ENCODE results near the gene FBXO38.

The FBXO38 gene, protein sequence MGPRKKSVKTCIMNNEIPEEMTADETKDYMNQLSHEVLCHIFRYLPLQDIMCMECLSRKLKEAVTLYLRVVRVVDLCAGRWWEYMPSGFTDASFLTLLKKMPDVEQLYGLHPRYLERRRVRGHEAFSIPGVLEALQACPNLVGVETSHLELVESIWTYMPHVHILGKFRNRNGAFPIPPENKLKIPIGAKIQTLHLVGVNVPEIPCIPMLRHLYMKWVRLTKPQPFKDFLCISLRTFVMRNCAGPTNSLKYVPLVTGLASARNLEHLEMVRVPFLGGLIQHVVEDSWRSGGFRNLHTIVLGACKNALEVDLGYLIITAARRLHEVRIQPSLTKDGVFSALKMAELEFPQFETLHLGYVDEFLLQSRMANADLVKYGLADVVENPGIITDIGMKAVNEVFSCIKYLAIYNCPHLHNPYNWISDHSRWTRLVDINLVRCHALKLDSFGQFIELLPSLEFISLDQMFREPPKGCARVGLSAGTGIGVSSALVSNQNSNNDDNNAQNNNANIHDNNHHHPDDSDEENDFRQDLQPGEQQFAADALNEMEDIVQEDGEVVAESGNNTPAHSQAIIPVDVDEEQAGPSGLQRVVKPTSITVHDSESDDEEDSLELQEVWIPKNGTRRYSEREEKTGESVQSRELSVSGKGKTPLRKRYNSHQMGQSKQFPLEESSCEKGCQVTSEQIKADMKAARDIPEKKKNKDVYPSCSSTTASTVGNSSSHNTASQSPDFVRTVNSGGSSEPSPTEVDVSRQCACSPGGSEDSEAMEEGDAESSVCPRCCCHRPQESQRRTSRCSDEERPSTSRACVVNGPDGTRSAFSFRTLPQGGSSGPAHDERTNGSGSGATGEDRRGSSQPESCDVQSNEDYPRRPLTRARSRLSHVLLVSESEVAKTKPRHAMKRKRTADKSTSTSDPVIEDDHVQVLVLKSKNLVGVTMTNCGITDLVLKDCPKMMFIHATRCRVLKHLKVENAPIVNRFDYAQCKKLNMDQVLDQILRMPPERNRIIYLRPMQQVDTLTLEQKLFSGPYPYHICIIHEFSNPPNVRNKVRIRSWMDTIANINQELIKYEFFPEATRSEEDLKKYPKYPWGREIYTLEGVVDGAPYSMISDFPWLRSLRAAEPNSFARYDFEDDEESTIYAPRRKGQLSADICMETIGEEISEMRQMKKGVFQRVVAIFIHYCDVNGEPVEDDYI

DNA sequence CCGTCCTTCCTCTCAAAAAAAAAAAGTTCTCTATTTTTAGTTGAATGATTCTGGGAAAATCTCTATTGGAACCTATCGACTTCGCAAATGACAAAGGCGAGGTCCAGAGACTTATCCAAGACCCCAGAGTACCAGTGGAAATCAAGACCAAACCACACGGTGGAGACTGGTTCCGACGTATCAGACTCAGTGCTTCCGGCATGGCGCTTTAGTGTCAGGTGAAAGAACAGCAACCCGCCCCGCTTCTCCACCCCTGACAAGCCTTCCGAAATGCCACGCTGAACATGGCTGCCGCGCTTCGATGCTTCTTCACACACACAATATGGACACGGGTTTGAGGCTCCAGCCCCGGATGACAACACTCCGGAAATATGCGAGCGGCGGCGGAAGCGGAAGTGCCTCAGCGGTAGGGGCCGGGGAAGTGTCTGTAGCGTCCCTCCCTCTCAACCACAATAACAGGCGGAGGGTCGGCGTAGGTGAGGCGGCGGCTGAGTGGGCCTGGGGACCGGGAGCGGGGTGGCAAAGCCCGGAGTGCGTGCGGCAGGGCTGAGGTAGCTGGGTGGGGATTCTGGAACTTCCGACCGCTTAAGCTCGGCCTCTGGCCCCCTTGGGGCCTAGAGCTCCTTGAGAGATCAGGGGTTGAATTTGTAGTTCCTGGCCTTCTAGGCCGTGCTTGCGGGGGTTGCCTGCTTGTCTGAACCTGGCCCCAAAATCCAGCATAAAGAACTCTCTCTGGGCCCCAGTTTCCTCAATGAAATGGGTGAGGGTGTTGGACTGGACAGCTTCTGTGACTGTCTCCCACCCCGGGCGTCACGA lies at the start of gene FBXO38:
FBXO38 (plus strand) TSS at position 395 of the 816 bp plus-strand sequence. CDS start 10,819 bp downstream, outside the sequence.
- DNase-seq (ENCODE audit: low spot score), result peak; percentile 96

DNA sequence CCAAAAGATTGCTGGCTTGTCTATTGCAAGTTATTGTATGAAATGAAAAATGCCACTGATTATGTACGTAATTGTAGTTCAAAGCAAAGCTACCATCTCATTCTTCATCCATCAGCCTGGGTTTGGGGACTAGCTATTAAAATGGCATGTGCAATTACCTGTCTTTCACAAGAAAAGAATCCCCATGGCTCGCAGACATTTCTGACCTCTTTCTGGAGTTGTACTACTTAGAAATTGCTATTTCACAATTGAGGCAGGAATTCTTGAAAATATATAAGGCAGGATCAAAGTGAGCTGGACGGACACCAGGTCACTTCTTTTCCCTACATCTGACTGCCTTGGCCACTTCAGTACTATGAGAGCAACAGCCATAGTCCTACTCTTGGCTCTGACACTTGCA lies 48.5 kb upstream of the FBXO38 start, which contains the start of gene SPINK9:
SPINK9 (plus strand) TSS at position 301 of the 400 bp plus-strand sequence; CDS start at position 356, 55 bp downstream.
- DNase-seq (ENCODE audit: low spot score), result no peak

DNA sequence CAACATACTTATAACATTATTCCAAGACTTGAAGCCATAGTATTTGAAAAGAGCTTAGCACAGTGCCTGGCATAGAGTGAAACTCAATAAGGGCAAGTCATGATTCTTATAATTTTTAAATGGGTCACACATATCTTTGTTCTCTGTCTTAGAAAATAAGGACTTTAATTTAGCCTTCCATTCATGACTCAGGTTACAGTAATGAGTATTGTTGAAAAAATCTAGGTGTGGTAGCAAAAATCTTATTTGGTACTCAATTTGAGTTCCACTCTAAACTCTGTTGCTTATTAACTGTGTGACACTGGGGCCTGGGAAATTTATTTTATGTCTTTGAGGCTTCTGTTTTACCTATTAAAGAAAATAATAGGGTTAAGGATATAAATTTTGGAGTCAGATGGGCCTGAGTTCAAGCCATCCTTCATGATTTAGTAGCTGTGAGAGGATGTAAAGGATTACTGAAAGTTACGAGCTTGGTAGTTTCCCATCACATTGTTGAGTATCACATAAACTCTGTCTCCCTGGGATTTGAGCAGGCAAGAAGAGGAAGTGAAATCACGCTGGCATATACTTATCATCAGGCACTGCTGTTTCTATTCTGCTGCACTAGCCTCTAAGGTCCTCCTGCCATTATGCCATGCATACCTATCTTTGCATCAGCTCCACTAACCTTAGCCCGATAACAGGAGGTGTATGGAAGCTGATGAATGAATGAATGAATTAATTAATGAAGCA lies 46.9 kb upstream of the FBXO38 start:
- no peak for DNase-seq (ENCODE audit: low spot score)

DNA sequence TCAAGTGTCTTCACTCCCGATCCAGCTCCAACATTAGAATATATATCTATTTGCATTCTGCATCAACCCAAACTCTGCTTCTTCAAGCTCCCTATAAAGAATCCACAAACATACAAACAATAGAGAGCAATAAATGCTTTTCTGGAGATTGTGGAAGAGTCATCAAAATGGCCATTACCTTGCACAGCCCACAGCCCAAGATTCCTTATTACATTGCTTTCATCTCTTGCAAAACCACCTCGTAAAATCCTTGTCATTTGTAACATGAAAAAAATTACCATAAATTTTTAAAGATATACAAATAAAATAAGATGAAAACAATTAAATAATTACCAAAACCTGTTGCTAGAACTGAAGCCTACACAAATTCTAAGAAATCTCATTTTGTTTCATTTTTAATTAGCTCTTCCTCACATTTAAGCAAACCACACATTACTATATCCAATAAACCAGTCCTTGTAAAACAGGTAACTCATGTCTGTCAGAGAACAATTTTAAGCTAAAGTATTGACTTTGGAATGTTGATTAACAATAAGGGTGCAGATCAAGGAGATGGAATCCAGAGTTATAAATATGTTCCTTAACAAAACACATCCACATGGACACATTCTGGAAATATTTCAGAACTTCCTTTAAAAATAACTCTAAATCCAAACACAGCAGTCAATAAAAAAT lies 41.2 kb upstream of the FBXO38 start:
- DNase-seq (ENCODE audit: low spot score), result no peak

DNA sequence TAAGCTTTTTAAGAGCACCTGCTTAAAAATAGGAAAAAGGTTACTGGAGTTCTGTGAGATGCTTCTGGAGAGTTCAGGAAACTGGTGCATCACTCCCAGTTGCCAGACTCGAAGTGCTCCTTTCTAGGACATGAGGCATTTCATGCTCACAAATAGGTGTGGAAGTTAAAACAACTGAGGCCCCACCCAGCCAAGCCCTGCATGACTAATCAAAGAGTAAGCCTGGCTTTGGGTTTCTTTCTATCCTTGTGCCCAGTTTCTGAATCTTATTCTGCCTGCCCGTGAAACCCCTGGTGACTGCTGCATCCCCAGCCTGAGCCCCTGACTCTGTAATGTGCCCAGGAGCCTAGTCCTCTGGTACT lies 40.7 kb upstream of the FBXO38 start:
- no peak for DNase-seq (ENCODE audit: low spot score)

DNA sequence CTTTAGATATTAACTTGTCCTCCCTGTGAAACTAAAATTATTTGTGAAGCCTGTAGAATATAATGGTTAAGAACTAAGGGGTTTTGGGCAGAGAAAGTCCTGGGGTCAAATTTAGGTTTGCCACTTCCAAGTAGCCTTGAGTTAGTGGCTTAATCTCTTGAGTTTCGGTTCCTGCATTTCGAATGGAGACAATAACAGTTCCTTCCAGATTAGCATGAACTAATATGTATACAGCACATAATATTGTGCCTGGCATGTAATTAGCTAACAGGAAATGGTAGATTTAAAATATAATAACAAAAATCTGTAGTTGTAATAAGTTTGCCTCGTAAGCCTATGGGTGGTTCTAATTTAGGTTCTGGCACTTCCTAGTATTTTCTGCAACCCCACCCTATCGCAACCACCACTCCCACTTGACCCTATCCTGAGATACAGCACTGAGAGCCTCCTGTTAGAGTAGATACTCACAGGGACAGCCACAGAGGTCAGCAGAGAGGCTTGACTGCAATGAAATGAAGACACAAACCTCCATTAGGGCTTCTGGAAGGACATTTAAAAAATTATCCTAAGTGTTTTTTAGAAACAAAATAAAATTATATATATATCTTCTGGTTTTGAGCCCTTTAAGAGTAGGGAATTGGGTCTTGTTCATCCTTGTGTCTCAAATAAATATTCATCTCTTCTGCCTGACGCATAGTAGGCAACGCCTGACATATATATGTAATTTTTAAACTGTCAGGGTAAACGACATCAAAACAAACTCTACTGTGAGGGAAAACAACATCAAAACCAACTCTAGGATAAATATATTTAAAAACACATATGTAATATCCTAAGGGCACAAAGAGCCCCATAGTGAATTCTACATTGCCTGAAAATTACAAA lies 39.9 kb upstream of the FBXO38 start:
- no peak for DNase-seq (ENCODE audit: low spot score)

DNA sequence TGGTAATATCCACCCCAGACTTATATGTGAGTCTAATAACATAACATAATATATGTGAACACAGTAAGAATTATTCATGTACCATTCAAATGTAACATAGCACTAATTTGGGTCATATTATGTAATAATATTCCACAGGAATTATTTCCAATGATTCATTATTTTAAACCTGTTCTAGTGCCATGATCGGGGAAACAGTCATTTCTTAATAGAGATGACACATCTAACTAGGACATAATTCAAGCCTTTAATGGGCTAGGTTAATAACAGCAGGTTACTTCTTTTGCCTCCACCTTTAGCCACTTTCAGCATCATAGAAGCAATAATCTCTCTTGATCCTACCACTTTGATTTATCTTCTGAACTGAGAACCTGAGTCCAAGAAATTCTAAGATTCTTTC lies 36.1 kb upstream of the FBXO38 start:
- DNase-seq (ENCODE audit: low spot score), result no peak

DNA sequence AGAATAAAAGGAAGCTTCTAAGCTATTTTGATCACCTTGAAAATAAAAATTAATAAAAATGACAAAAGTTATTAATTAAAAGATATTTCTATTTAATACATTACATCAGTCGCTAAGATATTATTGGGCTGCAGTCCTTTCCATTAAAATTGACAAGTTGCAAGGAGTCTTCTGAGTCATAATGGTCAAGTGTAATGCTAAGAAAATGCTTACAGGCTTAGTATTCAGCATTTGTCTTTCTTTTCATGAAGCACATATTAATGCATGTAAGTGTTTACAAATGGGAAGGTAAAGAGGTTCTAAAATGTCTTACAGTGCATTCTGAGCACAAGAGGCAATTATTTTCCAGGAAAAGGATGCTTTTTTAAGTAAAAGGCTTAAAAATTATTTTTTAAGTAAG lies 31.1 kb upstream of the FBXO38 start:
- no peak for DNase-seq (ENCODE audit: low spot score)

DNA sequence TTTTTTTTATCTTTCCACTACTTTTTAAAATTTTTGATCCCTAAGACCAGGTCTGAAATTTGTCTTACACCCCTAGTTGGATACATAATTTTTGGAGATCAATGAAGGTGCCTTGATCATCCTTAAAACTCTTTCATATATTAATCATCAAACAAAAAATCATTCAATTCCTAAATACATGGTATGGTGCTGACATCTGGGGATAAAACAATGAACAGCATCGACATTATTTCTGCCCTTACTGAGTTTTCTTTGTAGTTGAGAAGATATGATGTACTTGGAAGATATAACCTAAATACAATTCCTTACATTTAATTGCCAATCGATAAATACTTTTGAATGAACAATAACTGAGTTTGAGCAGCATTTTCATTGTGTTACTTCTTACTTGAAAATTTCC lies 30.1 kb upstream of the FBXO38 start:
- DNase-seq (ENCODE audit: low spot score), result no peak

DNA sequence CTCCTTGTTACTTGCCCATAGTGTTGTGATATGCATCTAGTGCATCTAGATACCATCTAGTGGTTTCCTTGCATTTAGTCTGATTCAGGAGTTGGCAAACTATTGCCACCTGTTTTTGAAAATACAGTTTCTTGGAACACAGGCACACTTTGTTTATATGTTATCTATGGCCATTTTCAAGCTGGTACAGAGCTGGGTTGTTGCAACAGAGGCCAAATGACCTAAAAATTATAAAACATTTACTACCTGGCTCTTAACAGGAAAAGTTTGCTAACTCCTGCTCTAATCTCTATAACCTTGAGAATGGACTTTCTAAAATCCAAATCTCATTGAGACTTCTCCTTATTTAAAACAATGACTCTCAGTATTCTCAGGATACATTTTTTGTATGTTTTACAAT lies 19.4 kb upstream of the FBXO38 start:
- no peak for DNase-seq (ENCODE audit: low spot score)

DNA sequence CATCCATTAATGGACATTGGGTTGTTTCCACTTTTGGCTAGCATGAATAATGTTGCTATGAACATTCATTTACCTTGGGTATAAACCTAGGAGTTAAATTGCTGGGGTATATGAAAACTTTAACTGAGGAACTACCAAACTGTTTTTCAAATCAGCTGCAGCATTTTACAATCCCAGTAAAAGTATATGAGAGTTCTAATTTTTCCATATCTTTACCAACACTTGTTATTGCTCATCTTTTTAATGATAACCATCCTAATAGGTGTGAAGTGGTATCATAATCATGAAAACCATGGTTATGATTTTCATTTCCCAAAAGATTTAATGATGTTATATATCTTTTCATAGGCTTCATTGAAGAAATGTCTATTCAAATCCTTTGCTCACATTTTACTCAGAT lies 15.5 kb upstream of the FBXO38 start:
- no peak for DNase-seq (ENCODE audit: low spot score)

DNA sequence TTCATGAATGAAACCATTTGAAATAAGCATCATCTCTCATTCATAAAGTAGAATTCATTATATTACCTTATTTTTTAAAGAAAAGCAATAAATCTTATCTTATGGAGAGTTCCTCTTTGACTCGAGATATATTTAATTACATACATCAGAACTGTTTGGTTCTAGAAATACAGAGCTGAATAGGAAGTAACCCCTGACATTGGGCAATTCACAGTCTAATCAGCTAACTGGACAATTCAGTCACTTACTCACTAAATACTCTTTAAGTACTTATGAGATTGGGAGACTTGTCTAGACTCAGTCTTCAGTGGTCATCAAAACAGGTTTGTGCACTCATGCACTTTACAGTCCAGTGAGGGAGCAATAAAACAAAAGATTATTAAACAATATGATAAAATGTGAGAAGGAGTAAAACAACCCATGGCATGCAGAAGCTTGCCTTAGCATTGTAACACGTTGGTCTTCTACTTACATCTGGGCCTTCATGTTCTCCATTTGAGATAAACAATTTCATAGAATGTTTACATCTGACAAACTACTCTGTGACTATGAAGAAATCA lies 11.5 kb upstream of the FBXO38 start:
- no peak for DNase-seq (ENCODE audit: low spot score)

DNA sequence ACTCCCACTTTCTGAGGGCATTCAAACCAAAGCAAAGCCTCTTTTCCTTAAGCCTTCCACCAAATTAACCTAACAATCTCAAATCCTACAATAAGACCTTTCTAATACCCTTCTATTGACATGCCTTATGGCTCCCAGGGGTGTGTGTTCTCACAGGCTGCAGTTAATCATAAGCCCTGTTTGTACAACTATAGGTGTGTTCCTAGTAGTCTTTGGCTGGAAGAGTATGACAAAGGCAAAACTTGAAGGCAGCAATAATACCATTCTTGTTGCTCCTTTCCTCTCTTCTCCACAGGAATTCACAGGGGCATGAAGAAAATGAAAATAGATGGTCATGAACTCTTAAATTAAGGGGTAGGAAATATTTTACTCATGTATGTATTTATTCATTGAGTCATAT lies 10.9 kb upstream of the FBXO38 start:
- DNase-seq (ENCODE audit: low spot score), result no peak

DNA sequence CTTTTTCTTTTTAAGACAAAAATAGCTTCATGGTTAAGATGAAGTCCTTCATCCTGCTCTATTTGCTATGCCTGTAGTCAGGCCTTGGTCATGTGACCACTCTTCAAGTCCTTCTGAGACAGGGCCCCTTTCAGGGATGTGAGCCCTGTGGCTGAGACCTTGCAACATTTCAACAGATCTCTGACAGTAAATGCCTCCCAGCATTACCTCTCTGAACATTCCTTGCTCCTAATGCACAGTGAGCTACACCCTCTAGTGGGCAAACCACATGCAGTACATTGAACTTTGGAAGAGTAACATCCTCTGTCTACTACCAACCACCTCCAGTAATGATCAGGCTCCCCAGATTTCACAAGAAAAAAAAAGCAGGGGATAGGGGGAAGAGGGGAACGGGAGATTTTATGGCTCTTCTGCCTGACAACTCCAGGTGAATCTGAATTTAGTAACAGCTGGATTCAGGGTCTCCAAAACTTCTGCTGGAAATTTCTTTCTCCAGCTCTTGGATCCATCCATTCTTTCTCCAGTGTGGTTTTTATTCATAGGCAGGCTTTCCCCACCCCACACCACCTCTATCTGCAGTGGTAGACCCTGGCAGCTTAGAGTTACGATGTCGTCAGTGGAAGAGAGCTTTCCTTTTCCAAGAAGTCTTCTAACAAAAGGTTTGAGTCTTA lies 8.9 kb upstream of the FBXO38 start:
- peak; percentile 71 for DNase-seq (ENCODE audit: low spot score)

DNA sequence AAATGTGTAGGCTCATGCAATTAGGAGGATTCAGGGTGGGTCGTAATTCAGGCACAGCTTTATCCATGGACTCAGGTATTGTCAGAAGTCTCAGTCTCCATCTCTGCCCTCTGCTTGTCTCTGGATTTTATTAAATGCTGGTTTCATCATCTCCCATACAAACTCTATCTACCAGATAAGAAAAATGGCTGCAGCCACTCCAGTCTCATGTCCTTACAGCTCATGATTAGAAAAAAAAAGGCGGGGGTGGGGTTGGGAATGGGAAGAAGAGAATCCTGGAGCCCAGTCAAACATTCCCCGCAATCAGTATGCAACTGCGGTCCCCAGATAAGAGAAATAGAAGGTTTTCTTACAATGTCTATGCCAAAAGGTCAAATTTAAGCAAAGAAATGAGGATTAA lies 7.6 kb upstream of the FBXO38 start:
- DNase-seq (ENCODE audit: low spot score), result no peak

DNA sequence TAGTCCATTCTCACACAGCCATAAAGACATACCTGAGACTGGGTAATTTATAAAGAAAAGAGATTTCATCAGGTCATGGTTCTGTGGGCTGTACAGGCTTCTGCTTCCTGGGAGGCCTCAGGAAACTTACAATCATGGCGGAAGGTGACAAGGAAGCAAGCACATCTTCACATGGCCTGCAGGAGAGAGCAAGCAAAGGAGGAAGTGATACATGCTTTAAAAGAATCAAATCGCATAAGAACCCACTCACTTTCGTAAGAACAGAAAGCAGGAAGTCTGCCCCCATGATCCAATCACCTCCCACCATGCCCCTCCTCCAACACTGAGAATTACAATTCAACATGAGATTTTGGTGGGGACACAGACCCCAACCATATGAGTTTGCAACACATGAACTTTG lies 5.1 kb upstream of the FBXO38 start:
- DNase-seq (ENCODE audit: low spot score), result no peak

DNA sequence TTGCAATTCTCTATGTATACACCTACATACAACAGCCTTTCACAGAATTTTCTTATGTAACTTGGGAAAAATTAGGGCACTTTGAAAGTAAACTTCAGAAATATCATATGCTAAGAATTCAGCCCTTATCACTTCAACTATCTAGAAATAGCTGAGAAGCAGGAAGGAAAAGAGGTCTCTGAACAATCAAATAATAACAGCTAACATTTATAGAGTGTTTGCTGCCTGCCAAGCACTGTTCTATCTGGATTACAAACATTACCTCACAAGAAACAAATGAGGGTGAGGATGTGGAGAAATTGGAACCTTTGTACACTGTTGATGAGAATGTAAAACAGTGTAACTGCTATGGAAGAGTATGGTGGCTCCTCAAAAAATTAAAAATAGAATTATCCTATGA lies 4.4 kb upstream of the FBXO38 start:
- no peak for DNase-seq (ENCODE audit: low spot score)

DNA sequence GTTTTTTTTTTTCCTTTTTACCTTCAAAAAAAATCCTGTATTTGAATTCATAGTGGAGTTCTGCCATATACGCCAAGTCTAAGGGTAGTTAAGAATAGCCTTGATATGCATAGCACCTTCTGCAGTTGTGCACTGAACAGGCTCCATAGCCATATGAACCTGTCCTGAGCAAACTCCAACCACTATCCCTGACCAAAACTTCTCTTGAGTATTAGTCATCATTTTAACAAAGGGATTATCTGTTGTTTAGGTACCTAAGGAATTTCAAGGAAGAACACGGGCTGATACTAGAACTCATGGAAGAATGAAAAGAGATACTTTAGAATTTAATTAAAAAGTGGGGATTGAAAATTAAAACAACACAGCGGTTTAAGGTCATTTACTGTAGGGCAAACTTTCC lies 1.9 kb upstream of the FBXO38 start:
- no peak for DNase-seq (ENCODE audit: low spot score)
